Cardiac fibroblast (primary cell): ENCODE data around the gene ZNF608.

Experiments
- DNase-seq, 2 donors: peaks; one replicate each; pipeline versions ENCODE4 v3.0.0 to v3.0.0-alpha.2; 2010; ENCODE audit warnings: low read depth in 2 of 2
- H3K4me3 ChIP-seq, 2 donors: replicated peaks in 1 of 2; 1 replicate in 1 of 2; 2 replicates in 1 of 2; pipeline ENCODE4 v1.5.1; 2011; ENCODE audit warnings: low read depth in 2 of 2, low read length in 2 of 2, mild to moderate bottlenecking in 2 of 2, moderate library complexity in 1 of 2
- CTCF ChIP-seq: IDR thresholded peaks from one replicate; pipeline ENCODE4 v1.5.1; 2011; ENCODE audit warnings: low read depth, mild to moderate bottlenecking, low read length, inconsistent platforms

The ZNF608 gene

DNA sequence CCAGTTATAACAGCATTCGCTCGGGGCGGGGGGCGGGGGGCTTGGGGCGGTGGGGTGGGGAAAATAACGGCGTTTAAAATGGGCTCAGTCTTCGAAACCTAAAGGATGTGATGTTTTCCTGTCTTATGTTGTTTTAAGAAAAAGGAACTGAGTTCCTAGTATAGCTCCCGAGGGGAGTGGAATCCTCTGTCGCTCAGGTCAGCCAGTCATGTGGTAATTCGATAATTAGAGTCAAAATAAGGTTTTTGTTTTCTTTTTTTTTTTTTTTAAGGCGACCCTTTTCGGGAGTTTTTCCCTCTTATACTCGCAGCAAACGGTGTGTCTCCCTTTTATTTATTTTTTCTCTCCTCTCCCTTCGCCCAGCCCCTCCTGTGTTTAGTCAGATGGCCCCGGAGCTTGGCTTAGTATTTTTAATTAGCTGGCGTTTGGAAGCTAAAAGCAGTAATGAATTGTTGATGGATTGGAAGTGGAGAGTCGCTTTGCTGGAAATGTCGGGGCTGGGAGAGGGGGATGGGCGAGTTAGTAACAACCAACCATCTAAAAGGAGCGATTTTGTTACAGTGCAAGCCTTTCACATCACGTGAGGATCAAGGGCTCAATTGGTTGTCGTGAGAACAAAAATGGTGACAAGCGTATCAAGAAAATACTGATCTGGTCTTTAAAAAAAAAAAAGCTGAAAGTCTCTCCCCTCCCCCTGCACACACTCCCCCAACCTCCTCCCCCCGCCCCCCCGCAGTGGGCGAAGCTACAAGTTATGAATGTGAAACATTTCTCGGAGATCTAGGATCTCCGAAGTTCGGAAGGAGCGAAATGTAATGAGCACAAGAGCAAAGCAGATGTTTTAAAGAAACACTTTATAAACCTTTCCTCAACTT is 714 bp upstream of the ZNF608 start:
- no peak for TF ChIP-seq CTCF
- DNase-seq, result peak; percentile 94 to 98
- H3K4me3 ChIP-seq, result peak overlapping the region; percentile 64 to 83

- DNase-seq, result peak; percentile 24 to 29
- no peak for TF ChIP-seq CTCF
- H3K4me3 ChIP-seq, result peak overlapping the region; percentile 64 to 83
Measured at GRCh38 chr5:124745007-124745927, 1.2 kb downstream of the ZNF608 start.

DNA sequence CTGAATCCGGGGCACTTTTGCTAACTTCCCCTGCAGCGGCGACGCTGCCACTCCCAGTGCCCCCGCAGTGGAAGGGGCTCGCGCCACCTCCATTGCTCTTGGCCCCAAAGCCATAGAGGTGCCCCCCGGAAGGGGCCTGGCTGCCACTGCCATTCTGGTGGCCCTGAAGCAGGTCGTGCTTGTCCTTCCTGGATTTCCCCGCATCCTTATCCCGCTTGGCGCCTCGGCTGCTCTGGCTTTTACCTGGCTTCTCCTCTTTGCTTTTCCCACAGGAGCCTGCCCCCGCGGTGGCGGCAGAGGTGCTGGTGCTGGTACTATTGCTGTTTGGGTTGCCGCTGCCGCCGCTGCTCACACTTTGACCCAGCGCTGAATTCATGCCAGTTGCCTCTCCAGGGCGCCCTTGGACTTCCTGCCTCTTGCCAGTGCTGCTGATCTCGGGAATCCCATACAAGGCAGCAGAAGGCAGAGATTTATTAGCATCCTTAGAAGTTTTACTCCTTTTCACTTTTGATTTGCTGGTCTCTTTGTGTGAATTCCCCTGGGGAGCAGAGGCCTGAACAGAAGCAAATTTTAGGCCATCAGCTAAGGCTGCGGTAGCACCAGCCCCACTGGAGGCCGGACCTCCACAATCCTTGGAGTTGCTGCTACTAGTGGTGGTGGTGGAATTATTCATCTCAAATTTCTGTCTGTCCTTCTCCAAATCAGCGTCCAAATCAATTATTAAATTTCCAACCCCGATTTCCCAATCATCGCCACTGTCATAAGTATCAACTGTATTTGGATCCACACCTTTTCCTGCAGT is 2.1 kb downstream of the ZNF608 start:
- TF ChIP-seq CTCF, result no peak
- H3K4me3 ChIP-seq, result peak overlapping the region; percentile 64 to 83
- peak; percentile 42 to 56 for DNase-seq

GRCh38 chr5:124743602-124744169 is 2.8 kb downstream of the ZNF608 start:
- H3K4me3 ChIP-seq, result peak overlapping the region; percentile 64 to 83
- TF ChIP-seq CTCF, result no peak
- peak; percentile 18 to 23 for DNase-seq

DNA sequence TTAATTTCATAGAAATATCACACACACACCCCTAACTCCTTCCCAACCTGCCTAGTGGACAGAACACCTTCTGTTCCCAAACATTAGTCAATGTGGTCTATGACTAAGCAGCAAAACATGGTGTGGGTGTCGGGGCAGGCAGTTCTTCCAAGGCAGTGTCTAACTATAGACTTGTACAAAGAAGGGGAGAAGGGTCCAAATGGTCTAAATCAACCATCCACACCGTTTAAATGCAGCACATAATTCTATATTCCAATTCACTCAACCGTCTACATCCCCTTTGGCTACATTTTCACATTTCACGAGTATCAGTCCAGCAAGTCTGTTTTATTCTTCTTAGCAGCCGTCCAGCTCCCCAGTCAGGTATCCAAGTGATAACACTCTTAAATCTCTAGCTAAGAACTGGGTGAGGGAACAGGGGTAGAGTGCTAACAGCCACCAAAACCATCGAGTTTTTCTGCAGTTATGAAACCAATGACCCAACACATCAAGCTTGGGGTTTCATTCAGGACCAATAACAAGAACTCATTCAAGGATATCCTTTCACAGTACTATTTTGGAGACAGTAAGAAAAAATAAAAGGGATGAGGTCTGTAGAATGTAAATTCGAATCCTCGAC is 3.3 kb downstream of the ZNF608 start:
- DNase-seq, result peak; percentile 80 to 87
- peak overlapping the region; percentile 64 to 83 for H3K4me3 ChIP-seq
- TF ChIP-seq CTCF, result no peak
